ENCODE data around the gene BMP2K.

BMP2K gene

DNA sequence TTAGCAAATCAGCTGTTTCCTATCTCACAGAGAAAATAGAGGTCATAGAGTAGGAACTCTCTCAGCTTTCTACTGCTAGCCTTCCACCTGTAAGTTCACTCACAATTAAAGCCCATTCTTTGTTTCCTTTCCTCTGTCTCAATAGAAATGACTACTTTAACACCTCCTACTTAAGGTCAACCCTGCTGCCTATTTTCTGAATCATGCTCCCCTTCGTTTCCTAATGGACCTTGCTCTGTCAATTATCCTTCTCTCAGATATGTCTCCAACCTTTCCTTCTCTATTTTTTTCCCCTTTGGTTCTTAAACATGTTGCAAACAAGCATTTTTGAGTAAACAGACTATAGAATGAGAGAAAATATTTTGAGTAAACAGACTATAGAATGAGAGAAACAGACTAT lies 168.2 kb downstream of the BMP2K start:
- TF ChIP-seq, protein P1, sequence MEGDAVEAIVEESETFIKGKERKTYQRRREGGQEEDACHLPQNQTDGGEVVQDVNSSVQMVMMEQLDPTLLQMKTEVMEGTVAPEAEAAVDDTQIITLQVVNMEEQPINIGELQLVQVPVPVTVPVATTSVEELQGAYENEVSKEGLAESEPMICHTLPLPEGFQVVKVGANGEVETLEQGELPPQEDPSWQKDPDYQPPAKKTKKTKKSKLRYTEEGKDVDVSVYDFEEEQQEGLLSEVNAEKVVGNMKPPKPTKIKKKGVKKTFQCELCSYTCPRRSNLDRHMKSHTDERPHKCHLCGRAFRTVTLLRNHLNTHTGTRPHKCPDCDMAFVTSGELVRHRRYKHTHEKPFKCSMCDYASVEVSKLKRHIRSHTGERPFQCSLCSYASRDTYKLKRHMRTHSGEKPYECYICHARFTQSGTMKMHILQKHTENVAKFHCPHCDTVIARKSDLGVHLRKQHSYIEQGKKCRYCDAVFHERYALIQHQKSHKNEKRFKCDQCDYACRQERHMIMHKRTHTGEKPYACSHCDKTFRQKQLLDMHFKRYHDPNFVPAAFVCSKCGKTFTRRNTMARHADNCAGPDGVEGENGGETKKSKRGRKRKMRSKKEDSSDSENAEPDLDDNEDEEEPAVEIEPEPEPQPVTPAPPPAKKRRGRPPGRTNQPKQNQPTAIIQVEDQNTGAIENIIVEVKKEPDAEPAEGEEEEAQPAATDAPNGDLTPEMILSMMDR (conservative IDR thresholded peaks at IDR 0.05; ENCODE audit: control insufficient read depth, insufficient read depth, low read depth, low read length): no peak
- DNase-seq (ENCODE audit: low read depth): no peak
- no peak overlapping the region for H3K4me3 ChIP-seq (ENCODE audit: control insufficient read depth, low read depth, low read length)

DNA sequence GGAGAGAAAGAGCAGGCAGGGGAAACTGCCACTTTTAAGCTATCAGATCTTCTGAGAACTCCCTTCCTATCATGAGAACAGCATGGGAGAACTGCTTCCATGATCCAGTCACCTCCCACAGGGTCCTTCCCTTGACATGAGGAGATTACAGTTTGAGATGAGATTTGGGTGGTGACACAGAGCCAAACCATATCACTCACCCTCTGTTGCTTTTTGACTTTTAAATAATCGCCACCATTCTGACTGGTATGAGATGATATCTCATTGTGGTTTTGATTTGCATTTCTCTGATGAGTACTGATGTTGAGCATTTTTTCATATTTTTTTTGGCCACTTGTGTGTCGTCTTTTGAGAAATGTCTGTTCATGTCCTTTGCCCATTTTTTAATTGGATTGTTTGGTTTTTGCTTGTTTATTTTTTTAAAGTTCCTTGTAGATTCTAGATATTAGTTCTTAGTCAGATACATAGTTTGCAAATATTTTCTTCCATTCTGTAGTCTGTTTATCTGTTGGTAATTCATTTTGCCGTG lies 169.6 kb downstream of the BMP2K start:
- TF ChIP-seq, protein P1 (conservative IDR thresholded peaks at IDR 0.05; ENCODE audit: control insufficient read depth, insufficient read depth, low read depth, low read length): no peak
- H3K4me3 ChIP-seq (ENCODE audit: control insufficient read depth, low read depth, low read length): no peak overlapping the region
- no peak for DNase-seq (ENCODE audit: low read depth)

- TF ChIP-seq, protein P1 (conservative IDR thresholded peaks at IDR 0.05; ENCODE audit: control insufficient read depth, insufficient read depth, low read depth, low read length): no peak
- no peak overlapping the region for H3K4me3 ChIP-seq (ENCODE audit: control insufficient read depth, low read depth, low read length)
- no peak for DNase-seq (ENCODE audit: low read depth)
Measured at GRCh38 chr4:78949735-78950134, 173.6 kb downstream of the BMP2K start.

- DNase-seq (ENCODE audit: low read depth): peak; percentile 60
- H3K4me3 ChIP-seq (ENCODE audit: control insufficient read depth, low read depth, low read length): no peak overlapping the region
- TF ChIP-seq, protein P1 (conservative IDR thresholded peaks at IDR 0.05; ENCODE audit: control insufficient read depth, insufficient read depth, low read depth, low read length): peak; percentile 66
Measured at GRCh38 chr4:78951862-78952472, 175.8 kb downstream of the BMP2K start.

DNA sequence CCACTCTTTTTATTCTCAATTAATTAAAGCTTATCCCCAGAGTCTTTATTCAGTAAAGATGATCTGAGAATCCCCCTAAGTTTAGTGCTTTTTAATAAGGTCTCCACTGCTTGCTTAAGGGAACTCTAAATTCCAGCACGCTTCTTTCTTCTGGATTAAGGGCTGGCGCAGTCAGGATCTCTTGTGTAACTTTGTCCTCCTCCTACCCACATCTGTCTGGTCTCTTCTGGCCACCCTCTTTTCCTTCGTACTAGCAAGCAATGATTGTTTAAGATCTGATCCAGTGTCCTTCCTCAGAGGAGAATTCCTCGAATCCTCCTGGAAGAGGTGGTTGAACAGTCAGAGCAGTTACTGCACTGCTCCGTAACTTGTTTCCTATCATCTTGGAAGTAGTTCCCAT lies 177.1 kb downstream of the BMP2K start:
- DNase-seq (ENCODE audit: low read depth): no peak
- H3K4me3 ChIP-seq (ENCODE audit: control insufficient read depth, low read depth, low read length): no peak overlapping the region
- TF ChIP-seq, protein P1 (conservative IDR thresholded peaks at IDR 0.05; ENCODE audit: control insufficient read depth, insufficient read depth, low read depth, low read length): no peak

DNA sequence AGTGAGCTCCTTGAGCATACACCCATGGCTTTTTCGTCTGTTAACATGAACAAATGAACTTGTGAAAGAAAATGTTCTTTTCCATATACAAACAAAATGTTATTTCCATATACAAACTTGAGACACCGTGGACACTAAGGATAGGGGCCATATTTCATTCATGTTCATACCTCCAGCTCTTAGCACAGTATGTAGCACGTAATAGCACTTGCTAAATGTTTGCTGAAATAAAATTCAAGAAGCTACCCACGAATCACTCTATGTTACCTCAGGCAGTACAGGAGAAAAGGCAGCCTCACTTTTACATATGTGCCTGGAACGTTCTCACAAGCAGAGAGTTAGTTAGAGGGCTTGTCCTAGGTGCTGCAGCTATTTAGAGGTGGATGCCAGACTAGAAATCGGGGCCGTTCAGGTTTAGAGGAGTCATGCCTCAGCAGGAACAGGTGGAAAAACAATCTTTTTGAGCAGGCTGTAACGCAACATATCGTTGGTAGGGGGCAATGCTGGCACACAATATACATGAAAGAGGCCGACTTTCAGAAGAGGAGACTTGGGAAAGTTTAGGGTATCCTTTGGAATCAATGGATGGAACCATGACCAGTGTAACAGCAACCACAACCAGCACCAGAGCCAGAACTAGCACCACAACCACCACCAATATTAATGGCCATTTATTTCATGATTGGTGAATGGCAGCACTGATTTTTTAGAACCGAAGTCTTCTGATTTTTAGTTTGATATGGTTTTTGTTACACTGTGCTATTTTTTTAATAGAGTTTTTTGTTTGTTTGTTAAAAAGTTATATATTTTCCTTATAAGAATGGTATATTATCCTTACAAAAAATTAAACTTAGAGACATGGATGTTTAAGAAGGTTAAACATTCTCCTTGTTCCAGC lies 177.9 kb downstream of the BMP2K start:
- DNase-seq (ENCODE audit: low read depth): peak; percentile 11
- H3K4me3 ChIP-seq (ENCODE audit: control insufficient read depth, low read depth, low read length): no peak overlapping the region
- TF ChIP-seq, protein P1 (conservative IDR thresholded peaks at IDR 0.05; ENCODE audit: control insufficient read depth, insufficient read depth, low read depth, low read length): peak; percentile 41

Measured in fibroblast of mammary gland (primary cell).